ENCODE measurements around the gene HENMT1.

DNA sequence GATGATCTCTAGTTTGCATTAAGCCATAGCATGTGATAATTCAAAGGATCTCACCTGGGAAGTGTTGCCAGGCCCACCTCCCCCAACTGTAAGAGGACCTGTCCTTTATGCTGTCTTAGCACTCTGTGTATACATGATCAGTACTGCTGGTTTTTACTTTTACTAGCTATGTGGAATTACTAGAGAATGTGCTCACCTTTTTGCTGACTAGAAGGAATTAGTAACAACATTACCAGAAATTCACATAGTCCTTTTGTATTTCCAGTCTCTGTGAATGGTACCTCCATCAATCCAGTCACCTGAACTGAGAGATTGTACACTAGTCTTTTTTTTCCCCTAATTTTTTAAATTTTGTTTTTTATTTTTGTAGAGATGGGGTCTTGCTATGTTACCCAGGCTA is 54.4 kb downstream of the HENMT1 start:
- no peak for TF ChIP-seq SIN3A (IDR thresholded peaks at IDR 0.05; ENCODE audit: borderline replicate concordance, insufficient read depth, low read depth, low read length)
- TF ChIP-seq CTCF (IDR thresholded peaks at IDR 0.05): no peak
- TF ChIP-seq REST (IDR thresholded peaks at IDR 0.05; ENCODE audit: insufficient read depth in 1 of 2, low read depth in 2 of 2, low read length in 1 of 2): no peak
- TF ChIP-seq POLR2AphosphoS5 (IDR thresholded peaks at IDR 0.05; ENCODE audit: low read depth, low read length): no peak
- TF ChIP-seq TCF7L2 (IDR thresholded peaks at IDR 0.05; ENCODE audit: low read depth, low read length): no peak

All from Panc1 (cell line).